Smooth muscle cell (in vitro differentiated cells): ENCODE data around the gene ADAD2. TPM values are rescaled to one million over a fixed set of nuclear protein-coding genes. Genes with fewer than 3 reads are reported as not detected.

Experiments
- DNase-seq: peaks from one replicate; lab custom pipeline; 2025; ENCODE audit not compliant: unreplicated experiment; lab: John Stamatoyannopoulos, UW
- H2AFZ ChIP-seq: fragments of 200-600 bp; sonication (generic); 2 replicates; pipeline ENCODE4 v1.6.0; 2016; ENCODE audit warnings: antibody characterized with exemption, low read depth, mild to moderate bottlenecking
- H3F3A ChIP-seq: fragments of 200-600 bp; sonication (generic); 2 replicates; pipeline ENCODE4 v1.6.0; 2017; ENCODE audit warnings: antibody characterized with exemption, low read depth
- H3K27ac ChIP-seq: fragments of 200-600 bp; sonication (generic); 2 replicates; pipeline ENCODE4 v1.5.1; 2016; ENCODE audit warnings: low read depth, mild to moderate bottlenecking
- H3K27me3 ChIP-seq: fragments of 200-600 bp; sonication (generic); 2 replicates; pipeline ENCODE4 v1.6.1; 2016; ENCODE audit warnings: low read depth, mild to moderate bottlenecking
- H3K36me3 ChIP-seq: fragments of 200-600 bp; sonication (generic); 2 replicates; pipeline ENCODE4 v1.5.1; 2016; ENCODE audit warnings: low read depth
- H3K4me1 ChIP-seq: fragments of 200-600 bp; sonication (generic); 2 replicates; pipeline ENCODE4 v1.5.1; 2016; ENCODE audit warnings: low read depth
- H3K4me2 ChIP-seq: fragments of 200-600 bp; sonication (generic); 2 replicates; pipeline ENCODE4 v1.6.0; 2016; ENCODE audit warnings: mild to moderate bottlenecking
- H3K4me3 ChIP-seq: fragments of 200-600 bp; sonication (generic); 2 replicates; pipeline ENCODE4 v1.5.1; 2016; ENCODE audit warnings: mild to moderate bottlenecking
- H3K79me2 ChIP-seq: fragments of 200-600 bp; sonication (generic); 2 replicates; pipeline ENCODE4 v1.6.0; 2016; ENCODE audit warnings: low read depth, mild to moderate bottlenecking
- H3K9ac ChIP-seq: fragments of 200-600 bp; sonication (generic); 2 replicates; pipeline ENCODE4 v1.6.0; 2016; ENCODE audit warnings: low read depth
- H3K9me3 ChIP-seq: fragments of 200-600 bp; sonication (generic); replicated peaks from 2 replicates; pipeline ENCODE4 v1.5.1; 2016; ENCODE audit warnings: low read depth
- H4K20me1 ChIP-seq: fragments of 200-600 bp; sonication (generic); 2 replicates; pipeline ENCODE4 v1.6.0; 2016; ENCODE audit warnings: low read depth
- WGBS: methylation state at CpG from one replicate; pipeline ENCODE4 v1.1.7; 2016; ENCODE audit warnings: low lambda C conversion rate; 5-methylcytosine and 5-hydroxymethylcytosine counted together
- polyA plus RNA-seq: library from polyadenylated mRNA; unstranded; fragments of >200 nt; fragmentation: Nextera tagmentation; extraction: Ambion mirVana; gene quantifications from 2 replicates; pipeline ENCODE4 v1.2.1, GENCODE V29; 2016
- total RNA-seq: library from RNA; depleted of rRNA; stranded (reverse); fragments of >200 nt; gene quantifications from 2 replicates; pipeline ENCODE4 v1.2.3, GENCODE V29; 2014
- TF ChIP-seq, protein P1 (sequence below): fragments of 200-600 bp; sonication (generic); IDR thresholded peaks from 2 replicates; pipeline ENCODE4 v1.5.1; 2017; ENCODE audit warnings: borderline replicate concordance, mild to moderate bottlenecking, antibody characterized with exemption; ENCODE audit not compliant: insufficient read depth, poor library complexity, severe bottlenecking

ADAD2 gene
- total and polyA plus RNA-seq, 2 experiments from 2014 or later: not detected

DNA sequence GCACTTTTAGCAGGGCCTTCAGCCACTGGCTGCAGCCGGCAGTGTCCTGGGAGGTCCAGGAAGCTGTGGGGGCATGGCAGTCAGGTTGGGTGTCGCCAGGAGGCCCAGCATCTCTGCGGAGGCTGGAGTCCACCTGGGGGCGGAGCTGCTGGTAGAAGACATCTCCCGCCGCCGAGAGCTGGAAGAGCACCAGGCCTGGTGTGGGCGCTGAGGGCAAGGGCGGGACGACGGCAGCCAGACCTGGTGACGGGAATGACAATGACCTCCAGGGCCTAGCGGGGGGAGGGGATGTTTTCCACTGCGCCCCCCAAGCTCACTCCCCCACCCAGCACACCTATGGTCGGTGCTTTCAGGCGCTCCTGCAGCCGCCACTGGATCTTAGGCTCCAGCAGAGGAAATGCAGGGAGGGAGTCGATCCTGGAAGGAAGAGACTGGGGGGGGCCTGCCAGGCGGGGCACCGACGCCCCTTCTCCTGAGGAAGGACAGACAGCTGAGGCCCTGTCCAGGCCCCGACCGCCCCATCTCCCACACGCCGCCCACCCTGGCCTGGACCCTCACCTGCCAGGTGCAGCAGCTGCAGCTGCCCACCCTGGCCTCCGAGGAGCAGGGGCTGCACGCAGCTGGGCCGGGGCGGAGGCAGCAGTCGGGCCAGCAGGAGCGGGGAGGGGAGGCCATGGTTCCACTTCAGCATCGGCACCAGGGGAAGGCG, 11.2 kb upstream of the ADAD2 start:
- H2AFZ ChIP-seq: no peak overlapping the region
- WGBS: 97% methylated on average over 30 of the region's 33 CpGs
- TF ChIP-seq, protein P1, sequence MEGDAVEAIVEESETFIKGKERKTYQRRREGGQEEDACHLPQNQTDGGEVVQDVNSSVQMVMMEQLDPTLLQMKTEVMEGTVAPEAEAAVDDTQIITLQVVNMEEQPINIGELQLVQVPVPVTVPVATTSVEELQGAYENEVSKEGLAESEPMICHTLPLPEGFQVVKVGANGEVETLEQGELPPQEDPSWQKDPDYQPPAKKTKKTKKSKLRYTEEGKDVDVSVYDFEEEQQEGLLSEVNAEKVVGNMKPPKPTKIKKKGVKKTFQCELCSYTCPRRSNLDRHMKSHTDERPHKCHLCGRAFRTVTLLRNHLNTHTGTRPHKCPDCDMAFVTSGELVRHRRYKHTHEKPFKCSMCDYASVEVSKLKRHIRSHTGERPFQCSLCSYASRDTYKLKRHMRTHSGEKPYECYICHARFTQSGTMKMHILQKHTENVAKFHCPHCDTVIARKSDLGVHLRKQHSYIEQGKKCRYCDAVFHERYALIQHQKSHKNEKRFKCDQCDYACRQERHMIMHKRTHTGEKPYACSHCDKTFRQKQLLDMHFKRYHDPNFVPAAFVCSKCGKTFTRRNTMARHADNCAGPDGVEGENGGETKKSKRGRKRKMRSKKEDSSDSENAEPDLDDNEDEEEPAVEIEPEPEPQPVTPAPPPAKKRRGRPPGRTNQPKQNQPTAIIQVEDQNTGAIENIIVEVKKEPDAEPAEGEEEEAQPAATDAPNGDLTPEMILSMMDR: no peak

DNA sequence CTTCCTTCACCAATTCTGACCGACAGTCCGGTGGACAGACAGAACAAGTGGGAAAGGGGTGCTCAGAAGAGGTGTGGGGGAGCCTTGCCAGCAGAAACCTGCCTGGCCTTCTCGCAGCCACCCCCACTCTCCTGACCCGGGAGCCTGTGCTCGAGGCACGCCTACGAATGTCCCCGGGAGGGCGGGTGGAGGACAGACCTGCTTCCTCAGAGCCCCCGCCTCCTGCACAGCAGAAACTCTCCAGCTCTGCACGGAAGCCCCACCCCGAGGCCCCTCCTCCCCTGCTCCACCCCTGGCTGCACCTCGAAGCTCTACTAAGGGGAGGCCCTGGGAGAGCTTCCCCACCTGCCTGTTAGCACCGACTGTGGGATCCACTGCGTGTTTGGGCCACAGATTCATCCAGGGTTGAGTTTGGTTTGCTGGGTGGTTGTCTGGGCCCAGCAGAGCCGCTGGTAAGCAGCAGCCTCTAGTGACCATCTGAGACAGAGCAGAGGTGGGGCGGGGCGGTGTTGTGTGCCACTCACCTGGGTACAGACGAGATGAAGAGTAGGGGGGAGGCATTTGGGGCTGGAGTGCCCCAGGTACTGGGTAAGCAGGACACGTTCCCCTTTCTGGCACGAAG, 10.3 kb upstream of the ADAD2 start:
- TF ChIP-seq, protein P1: no peak
- Histone ChIP-seq H4K20me1 (peaks cover 5% of the 10 kb centered on the region), H3K27me3 (no peaks in the 10 kb centered on the region), H3K4me2 (no peak overlapping the region), H3K4me3 (no peak overlapping the region), H3K79me2 (peaks cover 12% of the 10 kb centered on the region), H3K9me3 (no peaks in the 10 kb centered on the region), H2AFZ (no peak overlapping the region), H3K4me1 (peaks cover 4% of the 10 kb centered on the region), H3K9ac (no peak overlapping the region), H3F3A (peaks cover 9% of the 10 kb centered on the region), H3K27ac (no peak overlapping the region), H3K36me3 (no peaks in the 10 kb centered on the region)
- 94% methylated on average over 20 of the region's 21 CpGs for WGBS
- DNase-seq: no peak

More for the DNA sequence above, 11.2 kb upstream of the ADAD2 start:
- peaks cover 3% of the 10 kb centered on the region for H3K4me1 ChIP-seq
- no peak for DNase-seq
- H3K4me3 ChIP-seq: no peak overlapping the region
- peaks cover 3% of the 10 kb centered on the region for H3K79me2 ChIP-seq
- peaks cover 5% of the 10 kb centered on the region for H4K20me1 ChIP-seq
- no peak overlapping the region for H3K4me2 ChIP-seq
- no peak overlapping the region for H3K27ac ChIP-seq
- H3F3A ChIP-seq: peaks cover 9% of the 10 kb centered on the region
- no peaks in the 10 kb centered on the region for H3K36me3 ChIP-seq
- H3K27me3 ChIP-seq: no peaks in the 10 kb centered on the region
- no peak overlapping the region for H3K9ac ChIP-seq
- H3K9me3 ChIP-seq: no peaks in the 10 kb centered on the region

DNA sequence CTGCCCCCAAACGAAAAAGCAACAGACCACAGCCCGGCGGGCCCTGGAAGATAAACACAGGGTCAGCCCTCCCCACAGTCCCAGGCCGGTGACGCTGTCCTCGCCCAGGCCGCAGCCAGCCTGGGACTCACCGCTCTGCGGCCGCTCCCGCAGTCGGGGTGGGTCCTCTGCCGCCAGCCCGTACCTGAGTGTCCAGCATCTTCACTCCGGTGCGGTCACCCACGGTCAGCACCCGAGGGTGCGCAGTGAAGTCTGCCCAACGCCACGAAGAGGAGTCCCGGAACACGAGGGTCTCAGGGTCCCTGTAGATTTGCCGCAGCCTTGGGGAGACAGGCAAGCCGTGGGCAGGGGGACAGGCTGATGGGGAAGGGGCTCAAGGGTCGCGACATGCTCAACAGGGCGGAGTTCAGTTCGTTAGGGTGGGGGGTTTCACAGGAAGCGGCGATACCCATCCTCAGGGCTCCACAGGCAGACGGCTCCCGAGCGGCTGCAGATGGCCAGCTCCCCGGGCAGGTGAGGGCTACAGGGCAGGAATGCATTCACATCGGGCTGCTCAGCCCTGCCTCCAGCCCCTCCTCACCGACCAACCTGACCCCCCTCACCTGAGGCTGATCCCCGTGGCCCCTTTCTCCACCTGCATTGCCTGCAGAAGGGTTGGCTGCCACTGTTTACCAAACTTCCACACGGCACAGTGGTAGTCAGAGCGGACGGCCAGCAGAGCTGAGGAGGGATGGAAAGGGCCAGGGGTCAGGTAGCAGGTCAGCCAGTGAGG, 9.6 kb upstream of the ADAD2 start:
- peaks cover 8% of the 10 kb centered on the region for H3K4me1 ChIP-seq
- no peak overlapping the region for H3K27ac ChIP-seq
- H3K79me2 ChIP-seq: peaks cover 19% of the 10 kb centered on the region
- TF ChIP-seq, protein P1: no peak
- no peak overlapping the region for H3K4me3 ChIP-seq
- H2AFZ ChIP-seq: no peak overlapping the region
- H4K20me1 ChIP-seq: peaks cover 5% of the 10 kb centered on the region
- no peaks in the 10 kb centered on the region for H3K9me3 ChIP-seq
- H3F3A ChIP-seq: peaks cover 9% of the 10 kb centered on the region
- no peak for DNase-seq
- no peak overlapping the region for H3K4me2 ChIP-seq
- H3K9ac ChIP-seq: no peak overlapping the region
- WGBS: 95% methylated on average over 40 of the region's 41 CpGs
- no peaks in the 10 kb centered on the region for H3K27me3 ChIP-seq
- no peaks in the 10 kb centered on the region for H3K36me3 ChIP-seq
